Endothelial cell of hepatic sinusoid (primary cell): ENCODE results near the gene TRPM8.
"Not testable (repeated sequence)": the region's sequence is repeated elsewhere in the genome, so short reads cannot be mapped to it uniquely, and the experiment has no call there.

Source experiments
- in situ Hi-C: cut with HindIII; loops from 2 replicates; pipeline ENCODE4 v1.10.0; 2017; ENCODE audit warnings: low sequenced_read_pairs

The TRPM8 gene

GRCh38 chr2:233917116-233917515, at the start of gene TRPM8:
Gene TRPM8, plus strand, starts transcription at chr2:233917373. Its CDS starts 9,165 bp downstream, at chr2:233926538.
- in situ Hi-C loops, result no loop called here

GRCh38 chr2:233867993-233868532, 49.1 kb upstream of the TRPM8 start, which contains the start of gene MSL3B:
Gene MSL3B, minus strand, starts transcription at chr2:233868386.
- in situ Hi-C loops, result no loop called here

DNA sequence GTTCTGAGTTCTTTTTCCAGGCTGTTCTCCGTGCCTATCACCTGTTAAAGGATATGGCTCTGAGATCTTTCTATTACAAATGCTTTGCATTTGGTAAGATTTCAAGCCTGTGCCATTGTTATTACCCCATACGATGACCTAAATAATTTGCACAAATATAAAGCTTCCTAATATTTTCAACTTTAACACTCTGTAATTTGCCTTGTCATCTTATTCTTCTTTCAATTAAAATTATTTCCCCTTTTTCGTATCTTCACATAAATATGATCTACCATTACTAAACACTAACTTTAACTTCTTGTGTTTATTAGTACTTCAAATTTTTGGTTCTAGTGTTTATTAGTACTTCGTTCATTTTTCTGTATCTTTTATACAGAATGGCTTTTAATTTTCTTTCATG, 45.7 kb upstream of the TRPM8 start:
- in situ Hi-C loops, result no loop called here

DNA sequence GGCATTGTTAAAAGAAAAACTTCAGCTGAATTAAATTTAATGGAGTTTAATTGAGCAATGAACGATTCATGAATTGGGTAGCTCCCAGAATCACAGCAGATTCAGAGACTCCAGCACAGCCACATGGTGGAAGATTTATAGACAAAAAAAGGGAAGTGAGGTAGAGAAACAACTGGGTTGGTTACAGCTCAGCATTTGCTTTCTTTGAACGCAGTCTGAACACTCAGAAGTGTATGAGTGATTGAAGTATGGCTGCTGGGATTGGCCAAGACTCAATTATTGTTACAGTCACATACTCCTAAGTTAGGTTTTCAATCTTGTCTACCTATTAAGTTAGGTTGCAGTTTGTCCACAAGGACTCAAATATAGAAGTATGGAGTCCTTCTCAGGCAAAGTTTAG, 45.0 kb upstream of the TRPM8 start:
- in situ Hi-C loops, result not testable (repeated sequence)

GRCh38 chr2:233882353-233882752, 34.8 kb upstream of the TRPM8 start:
- in situ Hi-C loops, result no loop called here

DNA sequence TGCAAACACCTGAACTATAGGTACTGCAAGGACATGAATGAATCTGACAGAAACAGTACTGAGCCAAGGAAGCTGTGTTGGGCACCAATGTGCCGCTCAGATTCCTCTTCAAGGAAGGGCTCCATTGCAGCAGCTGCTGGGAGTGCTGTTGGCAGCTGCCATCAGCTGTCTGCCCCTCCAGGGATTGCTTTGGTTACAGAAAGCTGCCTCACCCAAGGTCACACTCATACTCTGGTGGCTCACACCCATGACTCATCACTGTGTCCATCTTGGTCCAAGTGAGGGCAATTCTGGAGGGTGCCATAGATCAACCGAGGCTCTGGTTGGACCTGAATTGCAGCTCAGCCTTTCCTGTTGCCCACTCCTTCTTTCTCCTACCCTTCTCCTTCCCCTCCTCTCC, 24.4 kb upstream of the TRPM8 start:
- in situ Hi-C loops, result no loop called here

- in situ Hi-C loops, result not testable (repeated sequence)
Observed at GRCh38 chr2:233896253-233896652, 20.9 kb upstream of the TRPM8 start.

- in situ Hi-C loops, result no loop called here
Observed at GRCh38 chr2:233901367-233901766, 15.8 kb upstream of the TRPM8 start.

- in situ Hi-C loops, result no loop called here
Observed at GRCh38 chr2:233901884-233902283, 15.3 kb upstream of the TRPM8 start.

- in situ Hi-C loops, result no loop called here
Observed at GRCh38 chr2:233905945-233906344, 11.2 kb upstream of the TRPM8 start.

DNA sequence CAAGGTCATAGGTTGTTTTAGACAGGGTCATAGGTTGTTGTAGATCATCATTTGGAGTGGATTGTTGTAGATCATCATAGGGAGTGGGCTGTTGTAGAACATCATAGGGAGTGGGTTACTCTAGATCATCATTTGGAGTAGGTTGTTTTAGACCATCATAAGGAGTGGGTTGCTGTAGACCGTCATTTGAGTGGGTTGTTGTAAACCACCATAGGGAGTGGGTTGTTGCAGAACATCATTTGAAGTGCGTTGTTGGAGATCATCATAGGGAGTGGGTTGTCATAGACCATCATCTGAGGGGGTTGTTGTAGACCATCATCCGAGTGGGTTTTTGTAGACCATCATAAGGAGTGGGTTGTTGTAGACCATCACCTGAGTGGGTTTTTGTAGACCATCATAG, 9.5 kb upstream of the TRPM8 start:
- in situ Hi-C loops, result no loop called here

DNA sequence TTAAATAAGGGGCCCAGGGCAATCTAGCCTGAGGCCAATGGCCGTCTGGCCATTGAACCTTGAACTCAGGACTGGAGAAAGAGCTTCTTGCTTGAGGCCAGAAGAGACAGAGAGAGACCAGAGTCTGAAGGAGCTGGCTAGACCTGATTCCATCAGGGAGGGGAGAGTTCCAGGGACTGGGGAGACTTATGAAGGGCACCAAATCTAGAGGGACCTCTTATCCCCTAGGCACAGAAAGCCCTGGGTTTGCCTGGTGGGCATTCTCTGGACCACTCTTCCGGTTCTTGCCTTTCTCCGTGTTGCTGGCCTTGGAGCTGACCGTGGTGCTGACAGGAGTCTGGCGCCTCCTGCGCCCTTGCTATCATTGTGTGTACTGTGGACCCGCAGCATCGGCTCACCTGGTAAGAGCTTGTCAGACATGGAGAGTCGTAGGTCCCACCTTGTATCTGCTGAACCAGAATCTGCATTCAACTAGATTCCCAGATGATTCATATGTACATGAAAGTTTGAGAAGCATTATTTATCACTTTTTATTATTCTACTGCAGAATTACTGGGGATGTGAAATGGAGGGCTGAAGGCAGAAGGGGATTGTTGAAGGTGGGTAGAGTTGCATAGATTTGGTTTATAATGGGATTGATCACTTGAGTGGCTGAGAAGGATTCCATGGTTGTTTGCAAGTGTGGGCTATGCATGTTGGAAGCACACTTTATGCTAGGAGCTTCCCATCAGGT, 4.3 kb upstream of the TRPM8 start:
- in situ Hi-C loops, result no loop called here

GRCh38 chr2:233915128-233915527, 2.0 kb upstream of the TRPM8 start:
- in situ Hi-C loops, result no loop called here

DNA sequence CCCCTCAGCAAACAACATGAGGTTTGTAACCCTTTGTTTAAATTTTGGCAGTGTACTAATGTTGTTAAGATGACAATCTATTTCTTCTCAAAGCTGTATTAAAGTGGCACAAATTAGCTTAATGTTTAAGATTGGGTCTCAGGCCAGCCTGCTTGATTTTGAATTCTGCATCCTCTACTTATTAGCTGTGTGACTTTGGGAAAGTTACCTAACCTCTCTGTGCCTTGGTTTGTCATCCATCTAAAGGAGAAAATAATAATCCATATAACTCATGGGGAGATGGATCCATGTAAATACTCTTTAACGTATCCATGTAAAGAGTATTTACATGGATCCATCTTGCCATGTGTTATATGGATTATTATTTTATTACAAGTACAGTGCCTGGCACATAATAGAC, 2.1 kb downstream of the TRPM8 start:
- in situ Hi-C loops, result no loop called here

- in situ Hi-C loops, result no loop called here
Observed at GRCh38 chr2:233919938-233920337, 2.8 kb downstream of the TRPM8 start.

GRCh38 chr2:233922471-233922870, 5.3 kb downstream of the TRPM8 start:
- in situ Hi-C loops, result no loop called here

DNA sequence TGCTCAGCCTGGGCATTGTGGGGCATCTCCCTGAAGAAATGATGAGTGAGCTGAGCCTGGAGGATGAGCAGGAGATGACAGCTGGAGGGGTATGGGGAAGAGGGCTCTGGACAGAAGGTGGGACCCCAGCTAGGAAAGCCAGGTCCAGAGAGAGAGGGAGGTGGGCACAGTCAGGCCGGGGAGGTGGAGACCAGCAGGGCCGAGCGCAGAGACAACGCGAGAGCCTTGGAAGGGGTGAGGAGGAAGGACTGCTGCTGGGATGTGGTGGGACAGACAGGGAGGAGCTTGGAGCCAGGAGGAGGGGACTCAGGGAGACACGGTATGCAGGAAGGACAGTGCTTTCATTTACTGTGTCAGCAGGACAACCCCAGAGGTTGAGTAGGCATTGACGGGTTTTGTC, 8.2 kb downstream of the TRPM8 start:
- in situ Hi-C loops, result no loop called here

GRCh38 chr2:233926806-233927205, 9.6 kb downstream of the TRPM8 start:
- in situ Hi-C loops, result no loop called here

GRCh38 chr2:233928594-233929351, 11.6 kb downstream of the TRPM8 start:
- in situ Hi-C loops, result no loop called here

DNA sequence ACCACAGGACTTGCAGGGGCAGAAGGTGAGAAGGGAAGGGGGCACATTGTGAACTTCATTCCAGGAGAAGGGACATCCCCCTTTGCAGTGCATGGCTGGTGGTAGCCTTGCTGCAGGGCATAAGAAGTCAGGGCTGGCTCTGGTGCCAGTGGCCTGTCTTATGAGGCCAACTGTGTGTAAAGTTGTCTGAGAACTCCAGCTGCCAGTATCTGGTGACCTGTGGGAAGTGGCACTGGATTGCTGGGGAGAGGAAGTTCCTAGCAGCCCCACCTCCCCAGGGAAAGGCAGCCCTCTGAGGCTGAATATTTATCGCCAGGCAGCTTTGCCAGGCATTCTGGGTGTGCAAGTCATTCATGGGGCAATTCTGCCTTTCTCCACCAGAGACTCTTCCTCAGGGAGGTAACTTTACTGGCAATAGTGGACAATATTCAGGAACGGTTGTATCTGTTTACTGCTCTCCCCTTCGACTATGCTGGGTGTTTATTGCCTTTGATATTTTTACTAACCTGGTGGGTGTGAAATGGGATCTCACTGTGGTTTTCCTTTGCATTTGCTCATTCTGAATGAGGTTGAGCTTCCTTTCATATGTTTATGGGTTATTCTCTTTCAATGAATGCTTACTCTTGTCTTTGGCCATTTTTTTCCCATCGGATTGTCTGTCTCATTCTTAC, 12.3 kb downstream of the TRPM8 start:
- in situ Hi-C loops, result no loop called here

DNA sequence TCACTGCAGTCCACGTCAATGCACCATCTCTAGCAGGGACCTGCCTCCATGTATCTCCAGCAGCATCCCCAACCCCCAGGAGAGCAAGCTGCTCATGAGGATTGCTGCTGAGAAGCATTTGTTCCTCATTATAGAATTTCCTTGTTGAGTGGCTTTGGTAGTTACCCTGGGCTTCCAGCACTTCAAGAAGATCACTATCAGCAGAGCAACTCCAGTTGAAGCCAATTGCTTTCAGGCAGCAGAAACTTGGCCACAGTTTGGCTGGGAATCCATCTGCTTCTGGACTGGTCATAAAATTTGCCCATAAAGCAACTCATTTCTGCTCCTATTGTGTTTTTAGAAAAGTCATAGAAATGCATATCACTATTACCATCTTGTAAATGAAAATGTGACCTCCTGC, 17.4 kb downstream of the TRPM8 start:
- in situ Hi-C loops, result no loop called here
